PC-3 (cell line): Measurements from ENCODE around the gene RPLP1.

Source experiments
- EZH2 ChIP-seq: fragments of 300-600 bp; sonication (generic); IDR thresholded peaks from one replicate; pipeline ENCODE4 v1.6.1; 2017; ENCODE audit warnings: antibody characterized with exemption, mild to moderate bottlenecking, low read length; ENCODE audit not compliant: unreplicated experiment
- EZH2phosphoT487 ChIP-seq: fragments of 300-600 bp; sonication (generic); IDR thresholded peaks from 2 replicates; pipeline ENCODE4 v1.6.1; 2018; ENCODE audit warnings: mild to moderate bottlenecking, antibody characterized with exemption, low read length, borderline replicate concordance
- TF ChIP-seq, protein P1 (sequence below): fragments of 300-600 bp; sonication (generic); conservative IDR thresholded peaks from 2 replicates; pipeline ENCODE4 v1.5.1; 2017; ENCODE audit warnings: antibody characterized with exemption, low read depth, mild to moderate bottlenecking, low read length

- TF ChIP-seq, protein P1, sequence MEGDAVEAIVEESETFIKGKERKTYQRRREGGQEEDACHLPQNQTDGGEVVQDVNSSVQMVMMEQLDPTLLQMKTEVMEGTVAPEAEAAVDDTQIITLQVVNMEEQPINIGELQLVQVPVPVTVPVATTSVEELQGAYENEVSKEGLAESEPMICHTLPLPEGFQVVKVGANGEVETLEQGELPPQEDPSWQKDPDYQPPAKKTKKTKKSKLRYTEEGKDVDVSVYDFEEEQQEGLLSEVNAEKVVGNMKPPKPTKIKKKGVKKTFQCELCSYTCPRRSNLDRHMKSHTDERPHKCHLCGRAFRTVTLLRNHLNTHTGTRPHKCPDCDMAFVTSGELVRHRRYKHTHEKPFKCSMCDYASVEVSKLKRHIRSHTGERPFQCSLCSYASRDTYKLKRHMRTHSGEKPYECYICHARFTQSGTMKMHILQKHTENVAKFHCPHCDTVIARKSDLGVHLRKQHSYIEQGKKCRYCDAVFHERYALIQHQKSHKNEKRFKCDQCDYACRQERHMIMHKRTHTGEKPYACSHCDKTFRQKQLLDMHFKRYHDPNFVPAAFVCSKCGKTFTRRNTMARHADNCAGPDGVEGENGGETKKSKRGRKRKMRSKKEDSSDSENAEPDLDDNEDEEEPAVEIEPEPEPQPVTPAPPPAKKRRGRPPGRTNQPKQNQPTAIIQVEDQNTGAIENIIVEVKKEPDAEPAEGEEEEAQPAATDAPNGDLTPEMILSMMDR, result no peak
- TF ChIP-seq EZH2, result no peak
- no peak for TF ChIP-seq EZH2phosphoT487
Observed at GRCh38 chr15:69403594-69403993, 49.0 kb upstream of the RPLP1 start.
